Measurements from ENCODE around the gene DNAJB11. TPM values are rescaled to one million over a fixed set of nuclear protein-coding genes. Genes with fewer than 3 reads are reported as not detected.

Gene DNAJB11
- total and polyA plus RNA-seq, 10 donors, result 27.5 to 98.2 (median 42.2) TPM

- Histone ChIP-seq H3K4me1 (peaks cover 0 to 19% (median 16%) of the 10 kb centered on the region in 6 donors), H3K27me3 (replicated peaks in 1 of 7) (peaks cover 0 to 46% (median 6%) of the 10 kb centered on the region in 7 donors), H3K27ac (no peak overlapping the region), H3K9me3 (no peaks in the 10 kb centered on the region), H3K4me3 (no peak overlapping the region), H3K36me3 (no peaks in the 10 kb centered on the region)
- WGBS, 5 donors, result 57 to 81% (median 71%) methylated on average over 2 to 5 of the region's 5 CpGs
- DNase-seq, result no peak
- intact Hi-C loops (cut with DNase I; ENCODE audit: low total_unique reads), result loop anchor here (5.0 kb wide), 1 partner anchor 210 kb away; no protein-coding TSS in a partner anchor
- TF ChIP-seq POLR2AphosphoS5 (IDR thresholded peaks at IDR 0.05) (no peak), CTCF (IDR thresholded peaks at IDR 0.05 in 8 of 11, conservative IDR thresholded peaks at IDR 0.05 in 3 of 11) (no peak), POLR2A (IDR thresholded peaks at IDR 0.05) (no peak)
Observed at GRCh38 chr3:186612065-186612464, 41.5 kb downstream of the DNAJB11 start.

GRCh38 chr3:186612721-186613636 is 42.5 kb downstream of the DNAJB11 start, which contains the start of gene AHSG:
Gene AHSG (plus strand): TSS chr3:186613060. CDS start chr3:186613142, 82 bp downstream.
- H3K9me3 ChIP-seq, result no peaks in the 10 kb centered on the region
- peaks cover 0 to 25% (median 22%) of the 10 kb centered on the region in 6 donors for H3K4me1 ChIP-seq
- 81 to 92% (median 84%) methylated on average over 6 to 7 of the region's 7 CpGs for WGBS, 5 donors
- DNase-seq, result no peak
- no peak within 1 kb of the TSS for H3K4me3 ChIP-seq
- TF ChIP-seq CTCF (IDR thresholded peaks at IDR 0.05 in 8 of 11, conservative IDR thresholded peaks at IDR 0.05 in 3 of 11) (no peak), POLR2A (IDR thresholded peaks at IDR 0.05) (no peak), POLR2AphosphoS5 (IDR thresholded peaks at IDR 0.05) (no peak)
- H3K27me3 ChIP-seq (replicated peaks in 1 of 7), result peaks cover 0 to 55% (median 13%) of the 10 kb centered on the region in 7 donors
- intact Hi-C loops (cut with DNase I; ENCODE audit: low total_unique reads), result loop anchor here (5.0 kb wide), 1 partner anchor 209 kb away; no protein-coding TSS in a partner anchor
- H3K27ac ChIP-seq, result no peak within 1 kb of the TSS
- H3K36me3 ChIP-seq, result no peaks in the 10 kb centered on the region

GRCh38 chr3:186613637-186614265 is 43.2 kb downstream of the DNAJB11 start:
- DNase-seq, result no peak
- Histone ChIP-seq H3K36me3 (no peaks in the 10 kb centered on the region), H3K4me3 (no peak overlapping the region), H3K27ac (no peak overlapping the region), H3K4me1 (peaks cover 0 to 25% (median 22%) of the 10 kb centered on the region in 6 donors), H3K27me3 (replicated peaks in 1 of 7) (peaks cover 0 to 63% (median 16%) of the 10 kb centered on the region in 7 donors), H3K9me3 (no peaks in the 10 kb centered on the region)
- 49 to 59% (median 52%) methylated on average over 4 of the region's 4 CpGs for WGBS, 5 donors
- intact Hi-C loops (cut with DNase I; ENCODE audit: low total_unique reads), result loop anchor here (5.0 kb wide), 1 partner anchor 209 kb away; no protein-coding TSS in a partner anchor
- TF ChIP-seq POLR2AphosphoS5 (IDR thresholded peaks at IDR 0.05) (no peak), POLR2A (IDR thresholded peaks at IDR 0.05) (no peak), CTCF (IDR thresholded peaks at IDR 0.05 in 8 of 11, conservative IDR thresholded peaks at IDR 0.05 in 3 of 11) (no peak)

Measured in spleen (tissue), 11 donors.